ENCODE results near the gene PLEKHO2.
A peak's percentile ranks its signal among the peaks of the same experiment; 100 is the strongest.

PLEKHO2 gene

DNA sequence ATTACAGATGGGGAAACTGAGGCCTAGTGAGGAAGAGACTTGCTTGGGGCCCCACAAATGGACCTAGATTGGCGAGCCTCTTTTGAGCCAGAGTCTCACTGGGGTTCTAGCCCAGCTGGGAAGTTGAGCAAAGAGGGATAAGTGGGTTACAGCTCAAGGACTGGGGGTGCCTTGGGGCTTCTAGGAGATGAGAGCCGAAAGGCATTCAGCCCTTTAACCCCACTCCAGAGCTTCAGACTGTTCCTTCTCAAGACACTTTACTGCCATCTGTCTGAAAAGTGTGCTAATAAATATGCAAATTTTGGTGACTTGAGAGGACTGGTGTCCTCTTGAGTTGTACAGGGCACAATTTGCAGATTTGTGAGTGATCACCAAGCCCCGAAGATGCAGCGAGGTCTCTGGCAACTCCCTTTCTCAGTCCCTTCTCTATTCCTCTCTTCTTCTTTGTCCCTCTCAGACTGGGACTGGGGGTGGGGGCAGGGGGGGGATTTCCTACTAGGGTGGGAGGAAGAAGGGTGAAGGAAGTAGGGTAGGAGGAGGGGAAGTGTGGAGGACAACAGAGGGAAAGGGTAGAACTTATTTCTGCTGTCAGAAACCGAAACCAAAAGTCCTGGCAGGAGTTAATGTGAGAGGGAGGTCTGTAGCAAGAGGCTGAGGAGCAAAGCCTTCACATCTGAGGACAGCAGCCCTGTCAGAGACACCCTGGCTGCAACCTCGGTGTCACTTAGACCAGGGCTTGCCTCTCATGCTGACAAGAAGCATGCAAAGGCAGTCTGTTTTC, 53.8 kb downstream of the PLEKHO2 start:
- Histone ChIP-seq H3K9me3 (replicated peaks in 1 of 11) (peaks cover 0 to 3% (median 0%) of the 10 kb centered on the region in 11 experiments; a peak in 1 of 22 replicates), H3K27ac (peak overlapping the region; percentile 88 to 99 (median 96)), H3K36me3 (no peaks in the 10 kb centered on the region), H3K4me1 (peaks cover 66 to 94% (median 74%) of the 10 kb centered on the region in 10 experiments), H3K27me3 (no peaks in the 10 kb centered on the region), H3K4me2 (peak overlapping the region; percentile 92 to 100 (median 97)), H3K9ac (peak overlapping the region; percentile 81 to 95 (median 85)), H3K4me3 (peak overlapping the region; percentile 28 to 68 (median 59)), H4K20me1 (no peaks in the 10 kb centered on the region)
- peak in 2 of 11 experiments; percentile 14 to 58; a peak in 2 of 22 replicates for TF ChIP-seq Cebpa-rat (IDR thresholded peaks at IDR 0.05)

- Histone ChIP-seq H3K27ac (peak overlapping the region; percentile 88 to 99 (median 96)), H3K4me3 (peak overlapping the region in 7 of 10 experiments; percentile 37 to 63 (median 56); a peak in 6 of 20 replicates), H3K9me3 (replicated peaks in 1 of 11) (peaks cover 9 to 13% (median 9%) of the 10 kb centered on the region in 11 experiments), H3K36me3 (peaks cover 0 to 9% (median 0%) of the 10 kb centered on the region in 11 experiments; a peak in 4 of 22 replicates), H3K4me2 (peak overlapping the region; percentile 92 to 100 (median 97)), H4K20me1 (no peaks in the 10 kb centered on the region), H3K9ac (peak overlapping the region; percentile 81 to 95 (median 85)), H3K4me1 (peaks cover 59 to 83% (median 65%) of the 10 kb centered on the region in 10 experiments), H3K27me3 (no peaks in the 10 kb centered on the region)
- TF ChIP-seq Cebpa-rat (IDR thresholded peaks at IDR 0.05), result no peak
Observed at GRCh38 chr15:64896371-64897069, 54.8 kb downstream of the PLEKHO2 start.

GRCh38 chr15:64897345-64897985, 55.8 kb downstream of the PLEKHO2 start:
- H3K4me1 ChIP-seq, result peaks cover 50 to 82% (median 56%) of the 10 kb centered on the region in 10 experiments
- peaks cover 0 to 9% (median 0%) of the 10 kb centered on the region in 11 experiments; a peak in 4 of 22 replicates for H3K36me3 ChIP-seq
- peak overlapping the region in 1 of 10 experiments; percentile 18; a peak in 1 of 20 replicates for H3K4me3 ChIP-seq
- peak overlapping the region; percentile 88 to 99 (median 96) for H3K27ac ChIP-seq
- H4K20me1 ChIP-seq, result no peaks in the 10 kb centered on the region
- H3K9me3 ChIP-seq (replicated peaks in 1 of 11), result peaks cover 11 to 15% (median 12%) of the 10 kb centered on the region in 11 experiments
- peak overlapping the region; percentile 15 to 95 (median 81); a peak in 20 of 22 replicates for H3K9ac ChIP-seq
- no peaks in the 10 kb centered on the region for H3K27me3 ChIP-seq
- H3K4me2 ChIP-seq, result peak overlapping the region; percentile 92 to 100 (median 97)
- TF ChIP-seq Cebpa-rat (IDR thresholded peaks at IDR 0.05), result no peak

- peak overlapping the region in 3 of 11 experiments; percentile 52 to 85 (median 81); a peak in 4 of 22 replicates for H3K9ac ChIP-seq
- H3K27me3 ChIP-seq, result no peaks in the 10 kb centered on the region
- peak overlapping the region in 9 of 11 experiments; percentile 88 to 99 (median 96); a peak in 9 of 22 replicates for H3K27ac ChIP-seq
- H3K9me3 ChIP-seq (replicated peaks in 1 of 11), result peaks cover 11 to 15% (median 12%) of the 10 kb centered on the region in 11 experiments
- peaks cover 0 to 9% (median 0%) of the 10 kb centered on the region in 11 experiments; a peak in 4 of 22 replicates for H3K36me3 ChIP-seq
- no peak for TF ChIP-seq Cebpa-rat (IDR thresholded peaks at IDR 0.05)
- no peak overlapping the region for H3K4me3 ChIP-seq
- H3K4me1 ChIP-seq, result peaks cover 44 to 82% (median 52%) of the 10 kb centered on the region in 10 experiments
- H4K20me1 ChIP-seq, result no peaks in the 10 kb centered on the region
- peak overlapping the region in 6 of 11 experiments; percentile 94 to 98 (median 97); a peak in 11 of 22 replicates for H3K4me2 ChIP-seq
Observed at GRCh38 chr15:64898406-64898805, 56.7 kb downstream of the PLEKHO2 start.

DNA sequence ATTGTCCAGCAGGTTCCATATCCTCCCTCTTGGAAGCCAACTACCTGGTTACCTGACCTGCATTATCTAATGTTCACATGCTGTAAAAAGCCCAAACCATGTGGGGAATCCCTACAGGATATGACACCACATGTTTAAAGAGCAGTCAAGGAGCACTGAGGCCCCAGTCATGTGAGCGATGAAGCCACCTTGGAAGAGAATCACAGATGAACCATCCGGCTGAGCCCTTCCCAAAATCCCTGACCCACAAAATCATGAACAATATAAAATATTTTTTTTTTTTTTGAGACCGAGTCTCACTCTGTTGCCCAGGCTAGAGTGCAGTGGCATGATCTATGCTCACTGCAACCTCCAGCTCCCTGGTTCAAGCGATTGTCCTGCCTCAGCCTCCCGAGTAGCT, 59.4 kb downstream of the PLEKHO2 start:
- no peak overlapping the region for H3K4me3 ChIP-seq
- peaks cover 11 to 15% (median 12%) of the 10 kb centered on the region in 11 experiments for H3K9me3 ChIP-seq (replicated peaks in 1 of 11)
- H4K20me1 ChIP-seq, result no peaks in the 10 kb centered on the region
- H3K4me1 ChIP-seq, result peaks cover 28 to 86% (median 37%) of the 10 kb centered on the region in 10 experiments
- no peak overlapping the region for H3K9ac ChIP-seq
- no peaks in the 10 kb centered on the region for H3K27me3 ChIP-seq
- no peak overlapping the region for H3K27ac ChIP-seq
- no peak for TF ChIP-seq Cebpa-rat (IDR thresholded peaks at IDR 0.05)
- H3K36me3 ChIP-seq, result peaks cover 0 to 9% (median 0%) of the 10 kb centered on the region in 11 experiments; a peak in 4 of 22 replicates
- no peak overlapping the region for H3K4me2 ChIP-seq

- TF ChIP-seq Cebpa-rat (IDR thresholded peaks at IDR 0.05), result no peak
- no peak overlapping the region for H3K9ac ChIP-seq
- H3K4me1 ChIP-seq, result peaks cover 20 to 78% (median 29%) of the 10 kb centered on the region in 10 experiments
- H3K36me3 ChIP-seq, result peaks cover 0 to 9% (median 0%) of the 10 kb centered on the region in 11 experiments; a peak in 4 of 22 replicates
- no peak overlapping the region for H3K27ac ChIP-seq
- no peaks in the 10 kb centered on the region for H4K20me1 ChIP-seq
- H3K27me3 ChIP-seq, result no peaks in the 10 kb centered on the region
- no peak overlapping the region for H3K4me3 ChIP-seq
- H3K4me2 ChIP-seq, result peak overlapping the region in 3 of 11 experiments; percentile 56 to 92 (median 87); a peak in 4 of 22 replicates
- peaks cover 11 to 15% (median 12%) of the 10 kb centered on the region in 11 experiments for H3K9me3 ChIP-seq (replicated peaks in 1 of 11)
Observed at GRCh38 chr15:64901914-64902313, 60.2 kb downstream of the PLEKHO2 start.

- no peak for TF ChIP-seq Cebpa-rat (IDR thresholded peaks at IDR 0.05)
Observed at GRCh38 chr15:64902863-64903262, 61.1 kb downstream of the PLEKHO2 start.

More at GRCh38 chr15:64902863-64903262, 61.1 kb downstream of the PLEKHO2 start:
- Histone ChIP-seq H3K4me2 (peak overlapping the region in 4 of 11 experiments; percentile 24 to 92 (median 72); a peak in 7 of 22 replicates), H3K27ac (peak overlapping the region in 3 of 11 experiments; percentile 4 to 56 (median 44); a peak in 5 of 22 replicates), H3K36me3 (peaks cover 0 to 9% (median 0%) of the 10 kb centered on the region in 11 experiments; a peak in 4 of 22 replicates), H3K9ac (peak overlapping the region in 2 of 11 experiments; percentile 18 to 26; a peak in 2 of 22 replicates), H4K20me1 (no peaks in the 10 kb centered on the region), H3K4me1 (peaks cover 10 to 68% (median 20%) of the 10 kb centered on the region in 10 experiments), H3K27me3 (no peaks in the 10 kb centered on the region), H3K9me3 (replicated peaks in 1 of 11) (peaks cover 11 to 15% (median 12%) of the 10 kb centered on the region in 11 experiments), H3K4me3 (no peak overlapping the region)
